SJCRH30 (cell line): ENCODE data around the gene AHNAK. TPM values are rescaled to one million over a fixed set of nuclear protein-coding genes. Genes with fewer than 3 reads are reported as not detected.
A peak's percentile ranks its signal among the peaks of the same experiment; 100 is the strongest.
"Not testable (repeated sequence)": the region's sequence is repeated elsewhere in the genome, so short reads cannot be mapped to it uniquely, and the experiment has no call there.

Source experiments
- DNase-seq, 2 experiments: peaks; one replicate each; pipeline ENCODE4 v3.0.0-alpha.2; 2015 to 2020
- H3K27ac ChIP-seq: fragments of 250-450 bp; sonication (Bioruptor Pico); 2 replicates; pipeline ENCODE4 v1.5.1; 2020; ENCODE audit warnings: mild to moderate bottlenecking, moderate library complexity
- H3K27me3 ChIP-seq: fragments of 250-450 bp; sonication (Bioruptor Pico); 2 replicates; pipeline ENCODE4 v1.5.1; 2020; ENCODE audit warnings: mild to moderate bottlenecking, moderate library complexity
- H3K36me3 ChIP-seq: fragments of 250-450 bp; sonication (Bioruptor Pico); 2 replicates; pipeline ENCODE4 v1.5.1; 2020; ENCODE audit warnings: mild to moderate bottlenecking, moderate library complexity
- H3K4me1 ChIP-seq: fragments of 250-450 bp; sonication (Bioruptor Pico); 2 replicates; pipeline ENCODE4 v1.5.1; 2020; ENCODE audit warnings: mild to moderate bottlenecking, moderate library complexity
- H3K4me3 ChIP-seq: fragments of 250-450 bp; sonication (Bioruptor Pico); 2 replicates; pipeline ENCODE4 v1.5.1; 2020; ENCODE audit warnings: mild to moderate bottlenecking, moderate library complexity
- H3K9me3 ChIP-seq: fragments of 250-450 bp; sonication (Bioruptor Pico); replicated peaks from 2 replicates; pipeline ENCODE4 v1.5.1; 2020; ENCODE audit warnings: mild to moderate bottlenecking, moderate library complexity
- total RNA-seq: library from RNA; depleted of rRNA; stranded (reverse); fragments of >200 nt; shearing (Covaris generic); gene quantifications from 2 replicates; pipeline ENCODE4 v1.2.3, GENCODE V29; 2014

AHNAK gene
- total RNA-seq, 1 experiment from 2014 or later: 10.3 TPM

DNA sequence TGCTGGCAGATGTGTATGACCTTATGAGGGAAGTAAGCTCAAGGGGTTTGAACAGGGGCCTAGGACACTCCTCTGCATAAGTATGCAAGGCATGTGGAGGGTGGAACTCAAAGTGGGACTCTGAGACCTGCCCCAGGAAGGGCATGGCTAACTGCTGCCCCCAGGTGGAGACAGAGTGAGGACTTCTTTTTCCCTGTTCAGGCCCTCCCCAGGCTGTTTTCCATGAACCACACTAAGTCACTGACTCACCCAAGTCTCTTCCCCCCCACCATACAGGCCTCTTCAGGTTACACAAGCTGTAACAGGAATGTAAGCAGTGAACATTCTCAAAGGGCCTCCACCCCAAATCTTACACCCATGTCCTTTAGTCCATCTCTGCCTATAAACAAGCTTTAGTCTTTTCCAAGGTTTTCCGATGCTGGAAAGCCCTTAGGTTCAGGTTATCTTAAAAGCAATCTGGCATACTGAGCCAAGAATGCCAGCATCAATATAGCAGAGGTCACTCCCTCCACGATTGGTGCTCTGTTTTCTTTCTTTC lies 14.0 kb upstream of the AHNAK start:
- no peak overlapping the region for H3K4me3 ChIP-seq
- H3K4me1 ChIP-seq: peaks cover 36% of the 10 kb centered on the region
- H3K9me3 ChIP-seq: no peaks in the 10 kb centered on the region
- peaks cover 69% of the 10 kb centered on the region for H3K36me3 ChIP-seq
- peak; percentile 82 to 83 for DNase-seq
- H3K27ac ChIP-seq: no peak overlapping the region
- H3K27me3 ChIP-seq: no peaks in the 10 kb centered on the region

DNA sequence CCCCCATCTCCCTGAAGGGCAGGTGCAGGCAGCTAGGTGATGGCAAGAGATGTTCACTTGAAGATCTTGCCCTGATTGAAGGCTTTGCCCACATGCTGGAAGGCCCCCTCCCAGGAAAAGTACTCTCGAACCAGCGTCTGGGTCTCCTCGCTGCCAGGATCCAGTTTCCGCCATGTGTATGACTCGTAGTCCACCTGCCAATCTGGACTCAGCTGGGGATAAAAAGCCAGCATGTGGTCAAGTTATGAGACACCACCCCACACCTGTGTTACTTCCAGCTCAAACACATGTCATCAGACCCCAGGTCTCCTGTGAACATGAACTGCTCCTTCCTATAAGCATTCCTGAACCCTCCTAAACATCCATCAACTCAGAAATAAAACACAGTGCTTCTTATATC lies 13.0 kb upstream of the AHNAK start:
- not testable (repeated sequence) for H3K27me3 ChIP-seq, H3K4me3 ChIP-seq, H3K27ac ChIP-seq, H3K9me3 ChIP-seq, DNase-seq
- Histone ChIP-seq H3K4me1 (peaks cover 46% of the 10 kb centered on the region), H3K36me3 (peaks cover 61% of the 10 kb centered on the region)

- Histone ChIP-seq H3K4me1 (peaks cover 50% of the 10 kb centered on the region), H3K27me3 (no peaks in the 10 kb centered on the region), H3K36me3 (peaks cover 59% of the 10 kb centered on the region), H3K27ac (no peak overlapping the region), H3K4me3 (no peak overlapping the region), H3K9me3 (no peaks in the 10 kb centered on the region)
- DNase-seq: no peak
These were observed 12.6 kb upstream of the AHNAK start for GRCh38 chr11:62559204-62559603.

GRCh38 chr11:62558669-62559068 lies 12.1 kb upstream of the AHNAK start:
- Histone ChIP-seq H3K4me1 (peaks cover 56% of the 10 kb centered on the region), H3K36me3 (peaks cover 54% of the 10 kb centered on the region), H3K9me3 (no peaks in the 10 kb centered on the region)

GRCh38 chr11:62556875-62557631 lies 10.4 kb upstream of the AHNAK start:
- no peaks in the 10 kb centered on the region for H3K9me3 ChIP-seq
- peak overlapping the region; percentile 85; the same call in 1 of the 2 replicates for H3K27ac ChIP-seq
- no peak for DNase-seq
- peaks cover 37% of the 10 kb centered on the region for H3K36me3 ChIP-seq
- no peaks in the 10 kb centered on the region for H3K27me3 ChIP-seq
- H3K4me1 ChIP-seq: peaks cover 67% of the 10 kb centered on the region
- H3K4me3 ChIP-seq: no peak overlapping the region

More at GRCh38 chr11:62558669-62559068, 12.1 kb upstream of the AHNAK start:
- H3K27ac ChIP-seq: no peak overlapping the region
- no peak overlapping the region for H3K4me3 ChIP-seq
- no peak for DNase-seq
- no peaks in the 10 kb centered on the region for H3K27me3 ChIP-seq

DNA sequence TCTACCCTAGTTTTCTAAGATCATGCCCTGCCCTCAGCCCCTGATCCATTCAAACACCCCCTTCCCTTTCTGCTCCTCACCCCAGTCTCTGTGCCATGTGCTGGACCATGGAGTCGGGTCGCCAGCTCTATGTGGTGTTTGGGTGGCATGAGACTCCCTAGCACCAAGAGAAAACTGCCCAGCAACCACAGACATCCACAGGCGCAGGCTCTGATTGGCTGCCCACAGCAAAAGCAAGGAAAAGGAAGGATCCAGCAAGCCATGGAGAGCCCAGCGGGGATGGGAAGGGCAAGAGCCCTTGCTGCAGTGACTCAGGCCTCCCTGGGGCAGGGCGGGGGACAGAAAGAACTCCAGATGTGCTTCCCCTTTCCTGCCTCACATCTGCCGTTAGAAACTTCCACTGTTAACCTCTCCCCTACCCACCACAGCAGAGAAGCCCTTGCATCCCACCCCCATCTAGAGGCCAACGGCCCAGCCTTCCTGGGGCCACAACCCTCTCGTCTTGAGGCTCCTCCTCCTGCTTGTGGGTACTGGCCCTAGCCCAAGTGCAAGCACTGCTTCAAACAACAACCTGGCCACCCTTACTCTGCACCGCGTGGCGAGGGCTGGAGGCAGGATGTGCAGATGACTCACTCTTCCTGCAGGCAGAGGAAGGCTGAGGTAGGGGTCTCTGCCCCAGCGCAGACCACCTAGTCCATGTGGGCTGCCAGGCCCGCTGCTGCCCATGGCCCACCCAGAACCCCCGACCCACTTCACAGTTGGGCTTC lies 9.7 kb upstream of the AHNAK start:
- Histone ChIP-seq H3K36me3 (peaks cover 33% of the 10 kb centered on the region), H3K27me3 (no peaks in the 10 kb centered on the region), H3K27ac (peak overlapping the region; percentile 85; the same call in 1 of the 2 replicates), H3K9me3 (no peaks in the 10 kb centered on the region), H3K4me1 (peaks cover 71% of the 10 kb centered on the region), H3K4me3 (no peak overlapping the region)
- peak; percentile 88 to 91 for DNase-seq

DNA sequence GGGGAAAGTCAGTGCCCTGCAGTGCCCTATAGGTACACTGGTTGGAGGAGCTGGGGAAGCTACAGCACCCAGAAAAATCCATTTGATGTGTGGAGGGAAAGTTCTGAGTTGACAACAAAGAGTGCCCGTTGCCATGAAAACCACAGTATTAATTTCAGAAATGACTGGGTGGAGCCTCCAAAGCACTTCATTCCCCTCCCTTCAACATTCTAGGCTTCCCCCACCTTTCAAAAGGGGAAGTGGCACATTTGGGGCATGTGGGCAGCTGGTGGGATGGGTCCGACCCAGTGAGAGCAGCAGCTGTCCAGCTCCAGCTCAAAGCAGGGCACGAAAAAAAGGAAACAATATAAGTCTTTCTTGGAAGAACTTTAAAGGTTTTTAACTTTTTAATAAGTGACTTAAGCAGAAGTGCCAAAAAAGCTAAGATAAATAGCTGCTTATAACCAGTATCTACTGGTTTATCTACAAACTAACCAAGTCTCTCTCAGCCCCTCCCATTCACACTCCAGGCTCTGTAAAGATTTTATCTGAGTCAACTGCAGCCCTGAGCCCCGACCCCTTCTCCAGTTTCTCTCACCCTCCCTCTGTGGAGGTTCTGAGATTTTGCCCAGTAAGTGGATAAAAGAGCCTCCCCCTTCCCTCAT lies 9.0 kb upstream of the AHNAK start:
- H3K4me3 ChIP-seq: no peak overlapping the region

GRCh38 chr11:62554387-62555167 lies 8.0 kb upstream of the AHNAK start:
- H3K4me3 ChIP-seq: no peak overlapping the region
- peak overlapping the region; percentile 85 for H3K27ac ChIP-seq
- no peaks in the 10 kb centered on the region for H3K9me3 ChIP-seq
- H3K36me3 ChIP-seq: peaks cover 17% of the 10 kb centered on the region
- H3K4me1 ChIP-seq: peaks cover 59% of the 10 kb centered on the region
- DNase-seq: peak; percentile 91 to 95
- no peaks in the 10 kb centered on the region for H3K27me3 ChIP-seq

More for the DNA sequence above, 9.0 kb upstream of the AHNAK start:
- H3K27ac ChIP-seq: peak overlapping the region; percentile 85
- H3K27me3 ChIP-seq: no peaks in the 10 kb centered on the region
- peaks cover 27% of the 10 kb centered on the region for H3K36me3 ChIP-seq
- no peaks in the 10 kb centered on the region for H3K9me3 ChIP-seq
- peak; percentile 41 to 48 for DNase-seq
- H3K4me1 ChIP-seq: peaks cover 65% of the 10 kb centered on the region

- Histone ChIP-seq H3K4me3 (no peak overlapping the region), H3K36me3 (peaks cover 11% of the 10 kb centered on the region), H3K27me3 (no peaks in the 10 kb centered on the region), H3K4me1 (peaks cover 59% of the 10 kb centered on the region), H3K9me3 (no peaks in the 10 kb centered on the region), H3K27ac (peak overlapping the region; percentile 85)
- no peak for DNase-seq
These were observed 7.3 kb upstream of the AHNAK start for GRCh38 chr11:62553839-62554361.

- peak overlapping the region; percentile 33 for H3K4me3 ChIP-seq
- H3K27me3 ChIP-seq: no peaks in the 10 kb centered on the region; the same call in 1 of the 2 replicates
- peak; percentile 79 to 80 for DNase-seq
- peaks cover 60% of the 10 kb centered on the region for H3K4me1 ChIP-seq
- H3K27ac ChIP-seq: peak overlapping the region; percentile 85
- H3K9me3 ChIP-seq: no peaks in the 10 kb centered on the region
- peaks cover 6% of the 10 kb centered on the region for H3K36me3 ChIP-seq
These were observed 6.7 kb upstream of the AHNAK start for GRCh38 chr11:62553080-62553838.

GRCh38 chr11:62552485-62553079 lies 6.0 kb upstream of the AHNAK start:
- peak overlapping the region; percentile 85 for H3K27ac ChIP-seq
- H3K27me3 ChIP-seq: no peaks in the 10 kb centered on the region; the same call in 1 of the 2 replicates
- peaks cover 5% of the 10 kb centered on the region for H3K36me3 ChIP-seq
- H3K9me3 ChIP-seq: no peaks in the 10 kb centered on the region
- peak overlapping the region; percentile 33 for H3K4me3 ChIP-seq
- DNase-seq: no peak
- H3K4me1 ChIP-seq: peaks cover 61% of the 10 kb centered on the region

GRCh38 chr11:62550478-62550877 lies 3.9 kb upstream of the AHNAK start:
- not testable (repeated sequence) for H3K27me3 ChIP-seq, DNase-seq, H3K4me3 ChIP-seq, H3K36me3 ChIP-seq, H3K27ac ChIP-seq, H3K9me3 ChIP-seq
- peaks cover 40% of the 10 kb centered on the region for H3K4me1 ChIP-seq
